Thyroid gland (tissue), 4 donors: ENCODE measurements around the gene GCSAM. TPM values are rescaled to one million over a fixed set of nuclear protein-coding genes. Genes with fewer than 3 reads are reported as not detected.

Source experiments
- DNase-seq, 2 donors: peaks; one replicate each; pipeline ENCODE4 v3.0.0-alpha.2; 2019
- H3K27ac ChIP-seq, 3 donors: fragments of 200-600 bp; sonication (generic); 1 replicate in 2 of 3; 2 replicates in 1 of 3; pipeline ENCODE4 v1.5.1; 2016 to 2019; ENCODE audit warnings: mild to moderate bottlenecking in 1 of 3, moderate library complexity in 1 of 3
- H3K27me3 ChIP-seq: fragments of 200-600 bp; sonication (generic); one replicate; pipeline ENCODE4 v1.5.1; 2019
- H3K36me3 ChIP-seq, 2 donors: fragments of 200-600 bp; sonication (generic); one replicate each; pipeline ENCODE4 v1.5.1; 2016 to 2019
- H3K4me1 ChIP-seq, 2 donors: fragments of 200-600 bp; sonication (generic); one replicate each; pipeline ENCODE4 v1.5.1; 2017 to 2019
- H3K4me3 ChIP-seq, 3 donors: fragments of 200-600 bp; sonication (generic); replicated peaks in 1 of 3; 1 replicate in 2 of 3; 2 replicates in 1 of 3; pipeline ENCODE4 v1.5.1; 2016; ENCODE audit warnings: mild to moderate bottlenecking in 1 of 3
- H3K9me3 ChIP-seq: fragments of 200-600 bp; sonication (generic); one replicate; pipeline ENCODE4 v1.5.1; 2017
- CTCF ChIP-seq, 6 experiments: fragments of 200-600 bp in 3 of 6; fragments of 450-650 bp in 3 of 6; sonication (generic) in 3 of 6; IDR thresholded peaks; one replicate each; pipeline ENCODE4 v1.5.1; 2016 to 2019; ENCODE audit warnings: antibody characterized with exemption in 6 of 6, mild to moderate bottlenecking in 2 of 6, inconsistent platforms in 1 of 6, moderate library complexity in 1 of 6
- POLR2A ChIP-seq, 2 donors: fragments of 450-650 bp; IDR thresholded peaks; one replicate each; pipeline ENCODE4 v1.6.1; 2017; ENCODE audit warnings: antibody characterized with exemption in 2 of 2, mild to moderate bottlenecking in 2 of 2, moderate library complexity in 1 of 2
- WGBS, 2 donors: methylation state at CpG; one replicate each; pipeline ENCODE4 v1.1.5; 2017; 5-methylcytosine and 5-hydroxymethylcytosine counted together
- intact Hi-C: fragments of 100-400 bp; cut with DNase I; formaldehyde crosslinking; loops from one replicate; pipeline ENCODE4 v1.15.1; 2023
- total RNA-seq, 4 donors: library from RNA; depleted of rRNA; stranded (reverse); fragments of >200 nt; gene quantifications; one replicate each; pipeline ENCODE4 v1.2.3, GENCODE V29; 2016

The GCSAM gene
- total RNA-seq, 4 donors from 2014 or later, result 0.33 to 0.40 TPM; not detected in 2

- no peak overlapping the region for H3K27ac ChIP-seq
- no peaks in the 10 kb centered on the region for H3K27me3 ChIP-seq
- H3K4me3 ChIP-seq, result no peak overlapping the region
- DNase-seq, result no peak
- no peaks in the 10 kb centered on the region for H3K36me3 ChIP-seq
- intact Hi-C loops, result no loop called here
- no peaks in the 10 kb centered on the region for H3K9me3 ChIP-seq
- TF ChIP-seq POLR2A (IDR thresholded peaks at IDR 0.05) (no peak), CTCF (IDR thresholded peaks at IDR 0.05) (no peak)
- H3K4me1 ChIP-seq, result peaks cover 0 to 5% of the 10 kb centered on the region in 2 donors
- WGBS, 2 donors, result 86 to 88% methylated on average over 1 of the region's 1 CpG
Measured at GRCh38 chr3:112126511-112126911, 6.5 kb downstream of the GCSAM start.

DNA sequence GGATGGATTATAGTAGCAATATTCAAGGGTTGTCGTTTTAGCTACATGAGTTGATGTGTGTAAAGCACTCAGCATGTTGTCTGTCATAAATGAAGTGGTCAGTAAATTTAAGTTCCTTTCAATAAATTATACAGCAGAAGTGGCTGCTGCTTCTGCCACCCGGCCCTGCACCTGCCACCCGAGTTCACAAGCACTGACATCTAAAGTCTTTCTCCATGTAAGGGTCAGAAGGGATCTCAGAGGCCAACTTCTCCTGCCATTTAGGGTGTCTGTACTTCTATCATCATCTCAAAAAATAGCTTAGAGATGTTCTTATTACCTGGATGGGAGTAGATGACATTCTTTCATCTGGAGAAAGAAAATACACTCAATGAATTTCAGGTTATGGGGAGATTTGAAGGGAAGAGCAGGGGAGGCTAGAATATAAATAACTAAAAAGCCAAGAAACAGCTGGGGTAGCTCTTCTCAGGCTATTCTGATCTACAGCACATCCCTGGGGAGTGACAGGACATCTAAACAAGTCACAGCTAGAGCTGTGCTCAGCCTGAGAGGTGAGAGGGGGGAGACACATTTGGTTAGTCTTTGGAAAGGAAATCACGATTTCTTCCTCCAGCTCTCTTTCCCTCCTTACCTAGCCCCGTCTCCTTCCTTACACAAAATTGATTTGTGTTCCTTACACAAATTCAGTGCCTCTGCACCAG lies 8.0 kb downstream of the GCSAM start:
- Histone ChIP-seq H3K27me3 (no peaks in the 10 kb centered on the region), H3K36me3 (no peaks in the 10 kb centered on the region), H3K4me1 (peaks cover 0 to 10% of the 10 kb centered on the region in 2 donors), H3K27ac (no peak overlapping the region), H3K9me3 (no peaks in the 10 kb centered on the region), H3K4me3 (no peak overlapping the region)
- 85 to 90% methylated on average over 5 of the region's 5 CpGs for WGBS, 2 donors
- TF ChIP-seq CTCF (IDR thresholded peaks at IDR 0.05) (no peak), POLR2A (IDR thresholded peaks at IDR 0.05) (no peak)
- intact Hi-C loops, result no loop called here
- DNase-seq, result no peak

- Histone ChIP-seq H3K4me1 (peaks cover 0 to 15% of the 10 kb centered on the region in 2 donors), H3K4me3 (no peak overlapping the region), H3K27ac (no peak overlapping the region), H3K36me3 (no peaks in the 10 kb centered on the region), H3K9me3 (no peaks in the 10 kb centered on the region), H3K27me3 (no peaks in the 10 kb centered on the region)
- intact Hi-C loops, result no loop called here
- no peak for DNase-seq
- TF ChIP-seq CTCF (IDR thresholded peaks at IDR 0.05), result no peak
- no peak for TF ChIP-seq POLR2A (IDR thresholded peaks at IDR 0.05)
- whole genome bisulfite sequencing, 2 donors, result 88 to 94% methylated on average over 2 of the region's 2 CpGs
Measured at GRCh38 chr3:112123548-112123947, 9.5 kb downstream of the GCSAM start.

- TF ChIP-seq CTCF (IDR thresholded peaks at IDR 0.05) (no peak), POLR2A (IDR thresholded peaks at IDR 0.05) (no peak)
- intact Hi-C loops, result no loop called here
- H3K4me3 ChIP-seq, result no peak overlapping the region
Measured at GRCh38 chr3:112122870-112123269, 10.2 kb downstream of the GCSAM start.

More at GRCh38 chr3:112122870-112123269, 10.2 kb downstream of the GCSAM start:
- DNase-seq, result no peak
- no peak overlapping the region for H3K27ac ChIP-seq
- H3K4me1 ChIP-seq, result peaks cover 0 to 15% of the 10 kb centered on the region in 2 donors
- H3K27me3 ChIP-seq, result no peaks in the 10 kb centered on the region
- H3K36me3 ChIP-seq, result no peaks in the 10 kb centered on the region
- no peaks in the 10 kb centered on the region for H3K9me3 ChIP-seq
